DMS153 (cell line): ENCODE measurements around the gene SOWAHD.
"Not testable (repeated sequence)": the region's sequence is repeated elsewhere in the genome, so short reads cannot be mapped to it uniquely, and the experiment has no call there.

ENCODE experiments used
- DNase-seq: peaks from one replicate; lab custom pipeline; 2025; lab: John Stamatoyannopoulos, UW

The SOWAHD gene

GRCh38 chrX:119757979-119758730 is at the start of gene SOWAHD:
SOWAHD (plus strand) TSS chrX:119758588; CDS start chrX:119758668, 80 bp downstream.
- DNase-seq, result no peak

- DNase-seq, result no peak
Observed at GRCh38 chrX:119708936-119709335, 49.5 kb upstream of the SOWAHD start.

GRCh38 chrX:119709630-119710029 is 48.8 kb upstream of the SOWAHD start:
- DNase-seq, result no peak

DNA sequence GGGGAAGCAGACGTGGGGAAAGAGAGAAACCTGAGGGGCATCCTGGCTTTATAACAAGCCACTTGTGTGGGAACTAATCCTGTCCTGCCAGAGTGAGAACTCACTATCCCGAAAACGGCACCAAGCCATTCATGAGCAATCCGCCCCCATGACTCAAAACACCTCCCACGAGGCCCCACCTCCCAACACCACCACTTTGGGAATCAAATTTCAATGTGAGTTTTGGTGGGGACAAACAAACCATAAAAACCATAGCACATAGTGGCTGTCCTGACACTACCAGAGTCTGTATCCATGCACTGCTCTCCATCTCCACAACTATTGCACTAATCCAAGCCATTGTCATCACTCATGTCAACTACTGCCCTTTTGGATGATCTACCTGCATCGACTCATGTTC is 36.9 kb upstream of the SOWAHD start:
- no peak for DNase-seq

- no peak for DNase-seq
Observed at GRCh38 chrX:119721926-119722325, 36.5 kb upstream of the SOWAHD start.

- DNase-seq, result no peak
Observed at GRCh38 chrX:119726900-119727555, 31.4 kb upstream of the SOWAHD start.

- DNase-seq, result no peak
Observed at GRCh38 chrX:119728487-119728886, 29.9 kb upstream of the SOWAHD start.

DNA sequence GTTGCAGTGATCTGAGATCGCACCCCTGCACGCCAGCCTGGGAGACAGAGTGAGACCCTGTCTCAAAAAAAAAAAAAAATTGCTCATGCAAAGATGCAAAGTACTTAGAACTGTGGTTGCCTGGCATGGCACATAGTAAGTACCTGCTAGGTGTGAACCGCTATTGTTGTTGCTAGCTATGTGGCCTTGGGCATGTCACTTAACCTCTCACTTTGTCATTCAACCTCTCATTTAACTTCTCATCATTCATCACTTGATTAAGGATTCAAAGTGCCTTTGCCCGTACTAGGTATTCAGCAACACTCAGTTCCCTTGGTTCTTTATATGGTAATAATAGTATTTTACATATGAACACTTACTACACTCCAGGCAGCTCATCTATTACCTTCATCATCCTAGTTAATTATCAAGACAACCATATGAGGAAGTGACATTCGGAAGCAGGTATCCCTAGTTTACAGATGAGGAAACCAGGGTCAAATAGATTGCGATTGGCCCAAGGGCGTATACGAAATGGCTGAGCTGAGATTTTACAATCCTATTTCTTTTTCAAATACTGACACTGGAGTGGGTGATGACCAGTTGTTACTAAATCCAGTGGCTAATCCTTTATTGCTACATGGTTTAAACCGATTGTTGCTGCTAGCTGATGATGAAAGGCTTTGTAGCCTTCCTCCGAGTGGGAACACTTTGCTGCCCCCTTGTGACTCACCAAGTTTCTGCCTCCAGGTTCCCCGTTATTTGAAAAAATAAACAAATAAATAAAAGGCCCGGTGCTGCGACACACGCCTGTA is 28.8 kb upstream of the SOWAHD start:
- DNase-seq, result peak; percentile 19

DNA sequence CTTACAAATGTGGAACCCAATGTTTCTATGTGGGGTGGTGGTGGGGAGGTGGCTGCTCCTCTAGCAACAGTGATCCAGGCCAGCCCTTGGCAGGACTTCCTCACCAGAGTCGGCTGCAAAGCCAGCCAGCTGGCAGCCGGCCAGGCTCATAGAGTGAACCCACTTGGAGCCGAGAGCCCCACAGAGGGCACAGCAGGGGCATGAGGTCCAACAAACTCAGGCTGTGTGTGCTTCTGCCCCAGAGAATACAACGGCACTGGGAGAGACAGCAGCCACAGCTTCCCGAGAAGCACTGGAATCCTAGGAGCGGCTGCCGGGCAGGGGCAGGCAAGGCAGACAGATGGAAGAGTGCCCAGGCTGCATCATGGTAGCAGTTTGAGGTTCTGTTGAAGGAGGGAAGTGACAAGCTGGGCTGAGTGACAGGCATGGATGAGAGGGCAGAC is 23.5 kb upstream of the SOWAHD start:
- peak; percentile 48 for DNase-seq

DNA sequence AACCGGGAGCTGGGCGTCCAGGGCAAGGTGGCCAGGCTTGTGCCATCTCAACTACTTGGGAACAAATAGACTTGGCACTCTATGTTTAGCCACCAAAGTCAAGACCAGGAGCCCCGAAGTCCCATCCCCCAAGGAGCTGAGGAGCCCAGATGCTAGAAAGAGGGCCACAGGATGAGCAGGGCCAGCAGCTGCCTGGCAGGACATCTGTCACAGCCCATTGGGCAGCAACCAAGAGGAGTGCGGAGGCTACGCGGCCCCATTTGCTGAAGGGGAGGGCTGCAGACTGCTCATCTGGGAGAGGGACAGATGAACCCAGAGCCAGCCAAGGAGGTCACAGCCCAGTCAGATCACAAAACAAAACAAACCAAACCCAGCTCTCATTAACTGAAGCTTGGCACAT is 22.9 kb upstream of the SOWAHD start:
- DNase-seq, result no peak

- DNase-seq, result no peak
Observed at GRCh38 chrX:119736206-119736764, 22.1 kb upstream of the SOWAHD start.

DNA sequence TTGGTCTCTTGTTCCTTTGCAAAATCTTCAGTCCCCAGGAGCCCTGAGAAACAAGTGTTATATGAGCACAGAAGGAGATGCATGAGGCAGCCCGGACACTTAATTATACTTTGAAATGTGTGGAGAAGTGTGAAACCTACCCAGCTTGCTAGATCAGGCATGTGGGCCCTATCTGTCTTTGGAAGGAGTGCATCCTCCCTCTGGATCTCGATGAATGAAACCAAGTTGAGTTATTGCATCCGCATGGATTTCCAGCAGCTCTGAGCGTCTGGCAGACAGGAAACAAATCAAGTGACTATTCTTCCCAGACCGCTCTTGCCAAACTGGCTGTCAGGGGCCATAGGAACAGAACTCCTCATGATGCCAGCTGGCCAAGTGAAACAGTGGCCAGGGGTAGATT is 19.6 kb upstream of the SOWAHD start:
- DNase-seq, result no peak

GRCh38 chrX:119745283-119745848 is 13.0 kb upstream of the SOWAHD start:
- DNase-seq, result no peak

DNA sequence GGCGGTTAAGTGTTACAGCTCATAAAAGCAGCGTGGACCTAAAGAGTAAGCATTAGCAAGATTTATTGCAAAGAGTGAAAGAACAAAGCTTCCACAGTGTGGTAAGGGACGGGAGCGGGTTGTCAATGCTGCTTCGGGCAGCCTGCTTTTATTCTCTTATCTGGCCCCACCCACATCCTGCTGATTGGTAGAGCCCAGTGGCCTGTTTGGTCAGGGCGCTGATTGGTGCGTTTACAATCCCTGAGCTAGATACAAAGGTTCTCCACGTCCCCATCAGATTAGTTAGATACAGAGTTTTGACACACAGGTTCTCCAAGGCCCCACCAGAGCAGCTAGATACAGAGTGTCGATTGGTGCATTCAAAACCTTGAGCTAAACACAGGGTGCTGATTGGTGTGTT is 8.3 kb upstream of the SOWAHD start:
- not testable (repeated sequence) for DNase-seq

DNA sequence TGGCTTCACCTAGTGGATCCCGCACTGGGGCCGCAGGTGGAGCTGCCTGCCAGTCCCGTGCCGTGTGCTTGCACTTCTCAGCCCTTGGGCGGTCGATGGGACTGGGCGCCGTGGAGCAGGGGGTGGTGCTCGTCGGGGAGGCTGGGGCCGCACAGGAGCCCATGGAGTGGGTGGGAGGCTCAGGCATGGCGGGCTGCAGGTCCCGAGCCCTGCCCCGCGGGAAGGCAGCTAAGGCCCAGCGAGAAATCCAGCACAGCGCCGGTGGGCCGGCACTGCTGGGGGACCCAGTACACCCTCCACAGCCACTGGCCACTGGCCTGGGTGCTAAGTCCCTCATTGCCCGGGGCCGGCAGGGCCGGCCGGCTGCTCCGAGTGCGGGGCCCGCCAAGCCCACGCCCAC is 7.6 kb upstream of the SOWAHD start:
- DNase-seq, result not testable (repeated sequence)

DNA sequence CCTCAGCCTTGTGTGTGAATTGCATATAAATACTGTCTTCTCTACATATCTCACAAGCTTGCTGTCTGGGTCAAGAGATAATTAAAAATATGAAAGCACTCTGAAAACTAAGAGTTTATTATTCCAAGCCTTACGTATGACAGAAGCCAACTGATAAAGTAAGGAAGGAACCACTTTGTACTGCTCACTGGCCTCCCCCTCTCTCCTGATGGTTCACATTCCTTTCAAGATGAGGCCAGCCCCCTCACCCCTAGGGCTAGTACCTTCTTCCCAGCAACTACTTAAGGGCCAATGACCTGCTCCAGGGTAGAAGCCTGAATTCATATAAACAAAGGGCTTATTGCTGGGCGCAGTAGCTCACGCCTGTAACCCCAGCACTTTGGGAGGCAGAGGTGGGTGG is 5.4 kb upstream of the SOWAHD start:
- DNase-seq, result no peak

GRCh38 chrX:119753639-119754257 is 4.6 kb upstream of the SOWAHD start:
- DNase-seq, result peak; percentile 33

- DNase-seq, result no peak
Observed at GRCh38 chrX:119755981-119756533, 2.3 kb upstream of the SOWAHD start.

GRCh38 chrX:119756926-119757635 is 1.3 kb upstream of the SOWAHD start:
- no peak for DNase-seq

DNA sequence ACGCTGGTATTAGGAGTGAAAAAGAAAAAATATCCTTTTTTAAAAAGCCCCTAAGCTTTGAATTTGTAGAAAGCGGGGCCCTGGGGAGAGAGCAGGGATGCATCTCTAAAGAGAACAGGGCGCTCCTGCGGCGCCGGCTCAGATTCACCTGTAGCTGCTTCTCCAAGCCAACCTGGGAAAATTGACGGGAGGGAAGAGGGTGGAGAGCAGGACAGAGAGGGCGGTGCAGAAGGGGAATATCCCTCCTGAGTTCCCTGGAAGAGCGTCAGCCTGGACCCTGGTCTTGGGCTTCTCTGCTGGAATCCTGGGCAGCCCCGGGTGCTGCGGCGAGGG is 776 bp upstream of the SOWAHD start:
- DNase-seq, result no peak

DNA sequence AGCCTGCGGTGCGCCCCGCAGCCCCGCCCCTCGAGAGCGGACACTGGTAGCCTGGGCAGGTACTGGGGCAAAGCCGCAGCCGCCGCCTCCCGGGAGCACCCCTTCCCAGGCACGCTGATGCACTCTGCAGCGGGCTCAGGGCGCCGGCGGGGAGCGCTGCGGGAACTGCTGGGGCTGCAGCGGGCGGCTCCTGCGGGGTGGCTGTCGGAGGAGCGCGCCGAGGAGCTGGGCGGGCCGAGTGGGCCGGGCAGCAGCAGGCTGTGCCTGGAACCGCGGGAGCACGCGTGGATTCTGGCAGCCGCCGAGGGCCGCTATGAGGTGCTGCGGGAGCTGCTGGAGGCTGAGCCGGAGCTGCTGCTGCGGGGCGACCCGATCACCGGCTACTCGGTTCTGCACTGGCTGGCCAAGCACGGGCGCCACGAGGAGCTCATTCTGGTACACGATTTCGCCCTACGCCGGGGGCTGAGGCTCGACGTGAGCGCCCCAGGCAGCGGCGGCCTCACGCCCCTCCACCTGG is 401 bp downstream of the SOWAHD start:
- no peak for DNase-seq
